LoVo (cell line): ENCODE data around the gene KIAA0408.
"Not testable (repeated sequence)": the region's sequence is repeated elsewhere in the genome, so short reads cannot be mapped to it uniquely, and the experiment has no call there.

ENCODE experiments used
- DNase-seq: peaks from one replicate; pipeline ENCODE4 v3.0.0-alpha.2; 2016; ENCODE audit warnings: low spot score

KIAA0408 gene

DNA sequence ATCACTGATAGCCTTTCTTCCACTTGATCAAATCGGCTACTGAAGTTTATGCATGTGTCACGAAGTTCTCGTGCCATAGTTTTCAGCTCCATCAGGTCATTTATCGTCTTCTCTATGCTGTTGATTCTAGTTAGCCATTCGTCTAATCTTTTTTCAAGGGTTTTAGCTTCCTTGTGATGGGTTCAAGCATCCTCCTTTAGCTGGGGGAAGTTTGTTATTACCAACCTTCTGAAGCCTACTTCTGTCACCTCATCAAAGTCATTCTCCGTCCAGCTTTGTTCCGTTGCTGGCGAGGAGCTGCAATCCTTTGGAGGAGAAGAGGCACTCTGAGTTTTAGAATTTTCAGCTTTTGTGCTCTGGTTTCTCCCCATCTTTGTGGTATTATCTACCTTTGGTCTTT, 47.2 kb downstream of the KIAA0408 start:
- not testable (repeated sequence) for DNase-seq
